Body of pancreas (tissue), 4 donors: ENCODE data around the gene DEPDC1. TPM values are rescaled to one million over a fixed set of nuclear protein-coding genes. Genes with fewer than 3 reads are reported as not detected.

Experiments used
- ATAC-seq: fragments of 150-250 bp; one replicate; pipeline ENCODE4 v1.9.1; 2016
- DNase-seq, 4 donors: peaks; one replicate each; pipeline ENCODE4 v3.0.0-alpha.2; 2019
- H3K27ac ChIP-seq, 4 donors: fragments of 200-600 bp; sonication (generic); 1 replicate in 3 of 4; 2 replicates in 1 of 4; pipeline versions ENCODE4 v1.5.1 to v1.6.1; 2016 to 2019; ENCODE audit warnings: mild to moderate bottlenecking in 1 of 4, mixed read lengths in 1 of 4, moderate library complexity in 1 of 4
- H3K27me3 ChIP-seq, 2 donors: fragments of 200-600 bp; sonication (generic); one replicate each; pipeline ENCODE4 v1.6.0; 2016; ENCODE audit warnings: mild to moderate bottlenecking in 1 of 2
- H3K36me3 ChIP-seq, 2 donors: fragments of 200-600 bp; sonication (generic); replicated peaks in 1 of 2; 2 replicates each; pipeline ENCODE4 v1.5.1; 2016; ENCODE audit warnings: low read depth in 2 of 2; ENCODE audit not compliant: insufficient read depth in 1 of 2
- H3K4me1 ChIP-seq: fragments of 200-600 bp; sonication (generic); one replicate; pipeline ENCODE4 v1.6.0; 2016
- H3K4me3 ChIP-seq, 2 donors: fragments of 200-600 bp; sonication (generic); 1 replicate in 1 of 2; 2 replicates in 1 of 2; pipeline ENCODE4 v1.5.1; 2016 to 2019
- H3K9me3 ChIP-seq, 3 donors: fragments of 200-600 bp; sonication (generic); 1 replicate in 2 of 3; 2 replicates in 1 of 3; pipeline ENCODE4 v1.5.1; 2016
- CTCF ChIP-seq, 7 experiments: fragments of 450-650 bp in 4 of 7; fragments of 200-600 bp in 3 of 7; sonication (generic) in 3 of 7; IDR thresholded peaks; one replicate each; pipeline ENCODE4 v1.5.1; 2016 to 2019; ENCODE audit warnings: antibody characterized with exemption in 7 of 7
- POLR2A ChIP-seq, 3 donors: fragments of 450-650 bp; IDR thresholded peaks; one replicate each; pipeline ENCODE4 v1.6.1; 2016; ENCODE audit warnings: antibody characterized with exemption in 3 of 3, mild to moderate bottlenecking in 2 of 3
- WGBS, 2 donors: methylation state at CpG; one replicate each; pipeline ENCODE4 v1.1.5; 2017; 5-methylcytosine and 5-hydroxymethylcytosine counted together
- intact Hi-C: fragments of 100-400 bp; cut with DNase I; formaldehyde crosslinking; loops from one replicate; pipeline ENCODE4 v1.15.1; 2023
- total RNA-seq, 2 donors: library from RNA; depleted of rRNA; stranded (reverse); fragments of >200 nt; gene quantifications; one replicate each; pipeline ENCODE4 v1.1.0, GENCODE V29; 2016

The DEPDC1 gene
- total RNA-seq, 2 donors from 2014 or later = not detected

- no peaks in the 10 kb centered on the region for H3K36me3 ChIP-seq
- H3K9me3 ChIP-seq = peaks cover 0 to 4% (median 0%) of the 10 kb centered on the region in 3 donors
- WGBS, 2 donors = 78 to 82% methylated on average over 4 of the region's 4 CpGs
- no peak for ATAC-seq
- H3K27ac ChIP-seq = no peak overlapping the region
- H3K27me3 ChIP-seq = no peaks in the 10 kb centered on the region
- no peak for DNase-seq
- H3K4me1 ChIP-seq = no peaks in the 10 kb centered on the region
- TF ChIP-seq CTCF (IDR thresholded peaks at IDR 0.05) = no peak
- no peak for TF ChIP-seq POLR2A (IDR thresholded peaks at IDR 0.05)
- intact Hi-C loops = no loop called here
- H3K4me3 ChIP-seq = no peak overlapping the region
These were observed 35.9 kb downstream of the DEPDC1 start for GRCh38 chr1:68460935-68461334.

GRCh38 chr1:68459796-68460195, 37.1 kb downstream of the DEPDC1 start:
- Histone ChIP-seq H3K4me1 (no peaks in the 10 kb centered on the region), H3K27ac (no peak overlapping the region), H3K9me3 (peaks cover 0 to 4% (median 0%) of the 10 kb centered on the region in 3 donors), H3K4me3 (no peak overlapping the region), H3K27me3 (no peaks in the 10 kb centered on the region), H3K36me3 (no peaks in the 10 kb centered on the region)
- WGBS, 2 donors = 47 to 71% methylated on average over 1 of the region's 1 CpG
- no peak for TF ChIP-seq CTCF (IDR thresholded peaks at IDR 0.05)
- TF ChIP-seq POLR2A (IDR thresholded peaks at IDR 0.05) = no peak
- intact Hi-C loops = no loop called here
- no peak for ATAC-seq
- DNase-seq = no peak

GRCh38 chr1:68459091-68459490, 37.8 kb downstream of the DEPDC1 start:
- Histone ChIP-seq H3K4me3 (no peak overlapping the region), H3K36me3 (no peaks in the 10 kb centered on the region), H3K4me1 (no peaks in the 10 kb centered on the region), H3K9me3 (peaks cover 0 to 4% (median 0%) of the 10 kb centered on the region in 3 donors), H3K27me3 (no peaks in the 10 kb centered on the region), H3K27ac (no peak overlapping the region)
- no peak for DNase-seq
- no peak for TF ChIP-seq CTCF (IDR thresholded peaks at IDR 0.05)
- no peak for TF ChIP-seq POLR2A (IDR thresholded peaks at IDR 0.05)
- intact Hi-C loops = no loop called here
- WGBS, 2 donors = 39% methylated on average over 2 of the region's 2 CpGs
- no peak for ATAC-seq

- DNase-seq = no peak
- TF ChIP-seq POLR2A (IDR thresholded peaks at IDR 0.05) (no peak), CTCF (IDR thresholded peaks at IDR 0.05) (no peak)
These were observed 40.7 kb downstream of the DEPDC1 start for GRCh38 chr1:68456202-68456601.

GRCh38 chr1:68454534-68454933, 42.3 kb downstream of the DEPDC1 start:
- H3K4me1 ChIP-seq = no peaks in the 10 kb centered on the region
- no peak overlapping the region for H3K27ac ChIP-seq
- H3K4me3 ChIP-seq = no peak overlapping the region
- TF ChIP-seq POLR2A (IDR thresholded peaks at IDR 0.05) (no peak), CTCF (IDR thresholded peaks at IDR 0.05) (no peak)
- no peak for DNase-seq
- ATAC-seq = no peak
- intact Hi-C loops = no loop called here
- H3K9me3 ChIP-seq = no peaks in the 10 kb centered on the region
- 68 to 69% methylated on average over 2 of the region's 2 CpGs for WGBS, 2 donors
- H3K36me3 ChIP-seq = no peaks in the 10 kb centered on the region
- no peaks in the 10 kb centered on the region for H3K27me3 ChIP-seq

More at GRCh38 chr1:68456202-68456601, 40.7 kb downstream of the DEPDC1 start:
- Histone ChIP-seq H3K36me3 (no peaks in the 10 kb centered on the region), H3K9me3 (no peaks in the 10 kb centered on the region), H3K4me3 (no peak overlapping the region), H3K27ac (no peak overlapping the region), H3K4me1 (no peaks in the 10 kb centered on the region), H3K27me3 (no peaks in the 10 kb centered on the region)
- 76 to 78% methylated on average over 1 of the region's 1 CpG for WGBS, 2 donors
- ATAC-seq = no peak
- intact Hi-C loops = no loop called here
